NCI-H2081 treated with DMSO at 0.1 percent for 48 hours (cell line): ENCODE results near the gene AMOT.
"Not testable (repeated sequence)": the region's sequence is repeated elsewhere in the genome, so short reads cannot be mapped to it uniquely, and the experiment has no call there.

Source experiments
- DNase-seq: peaks from one replicate; lab custom pipeline; 2025; lab: John Stamatoyannopoulos, UW

The AMOT gene, protein sequence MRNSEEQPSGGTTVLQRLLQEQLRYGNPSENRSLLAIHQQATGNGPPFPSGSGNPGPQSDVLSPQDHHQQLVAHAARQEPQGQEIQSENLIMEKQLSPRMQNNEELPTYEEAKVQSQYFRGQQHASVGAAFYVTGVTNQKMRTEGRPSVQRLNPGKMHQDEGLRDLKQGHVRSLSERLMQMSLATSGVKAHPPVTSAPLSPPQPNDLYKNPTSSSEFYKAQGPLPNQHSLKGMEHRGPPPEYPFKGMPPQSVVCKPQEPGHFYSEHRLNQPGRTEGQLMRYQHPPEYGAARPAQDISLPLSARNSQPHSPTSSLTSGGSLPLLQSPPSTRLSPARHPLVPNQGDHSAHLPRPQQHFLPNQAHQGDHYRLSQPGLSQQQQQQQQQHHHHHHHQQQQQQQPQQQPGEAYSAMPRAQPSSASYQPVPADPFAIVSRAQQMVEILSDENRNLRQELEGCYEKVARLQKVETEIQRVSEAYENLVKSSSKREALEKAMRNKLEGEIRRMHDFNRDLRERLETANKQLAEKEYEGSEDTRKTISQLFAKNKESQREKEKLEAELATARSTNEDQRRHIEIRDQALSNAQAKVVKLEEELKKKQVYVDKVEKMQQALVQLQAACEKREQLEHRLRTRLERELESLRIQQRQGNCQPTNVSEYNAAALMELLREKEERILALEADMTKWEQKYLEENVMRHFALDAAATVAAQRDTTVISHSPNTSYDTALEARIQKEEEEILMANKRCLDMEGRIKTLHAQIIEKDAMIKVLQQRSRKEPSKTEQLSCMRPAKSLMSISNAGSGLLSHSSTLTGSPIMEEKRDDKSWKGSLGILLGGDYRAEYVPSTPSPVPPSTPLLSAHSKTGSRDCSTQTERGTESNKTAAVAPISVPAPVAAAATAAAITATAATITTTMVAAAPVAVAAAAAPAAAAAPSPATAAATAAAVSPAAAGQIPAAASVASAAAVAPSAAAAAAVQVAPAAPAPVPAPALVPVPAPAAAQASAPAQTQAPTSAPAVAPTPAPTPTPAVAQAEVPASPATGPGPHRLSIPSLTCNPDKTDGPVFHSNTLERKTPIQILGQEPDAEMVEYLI

GRCh38 chrX:112840382-112841113 lies at the start of gene AMOT:
Gene AMOT (minus strand): TSS chrX:112840831. CDS start chrX:112823126, 17,705 bp downstream.
- no peak for DNase-seq

DNA sequence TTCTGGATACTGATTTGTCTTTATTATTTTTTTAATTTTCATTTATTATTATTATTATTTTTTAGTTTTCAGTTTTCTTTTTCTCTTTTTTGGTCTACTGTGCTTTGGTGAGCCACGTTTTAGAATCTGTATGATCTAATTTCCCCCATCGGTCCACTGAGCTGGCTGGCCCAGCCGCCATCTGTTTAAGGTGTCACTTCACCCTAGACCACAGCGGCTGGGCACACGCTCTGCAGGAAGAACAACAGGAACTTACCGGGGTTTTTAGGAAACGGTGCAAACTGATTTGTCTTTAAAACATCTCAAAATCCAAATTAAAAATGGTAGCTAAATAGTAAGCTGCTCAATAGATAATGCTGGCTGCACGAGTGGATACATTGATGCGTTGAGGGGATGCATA lies 48.8 kb upstream of the AMOT start:
- no peak for DNase-seq

- DNase-seq = no peak
These were observed 48.3 kb upstream of the AMOT start for GRCh38 chrX:112888916-112889315.

GRCh38 chrX:112877771-112878173 lies 37.1 kb upstream of the AMOT start:
- DNase-seq = no peak

GRCh38 chrX:112874614-112875013 lies 34.0 kb upstream of the AMOT start:
- DNase-seq = no peak

DNA sequence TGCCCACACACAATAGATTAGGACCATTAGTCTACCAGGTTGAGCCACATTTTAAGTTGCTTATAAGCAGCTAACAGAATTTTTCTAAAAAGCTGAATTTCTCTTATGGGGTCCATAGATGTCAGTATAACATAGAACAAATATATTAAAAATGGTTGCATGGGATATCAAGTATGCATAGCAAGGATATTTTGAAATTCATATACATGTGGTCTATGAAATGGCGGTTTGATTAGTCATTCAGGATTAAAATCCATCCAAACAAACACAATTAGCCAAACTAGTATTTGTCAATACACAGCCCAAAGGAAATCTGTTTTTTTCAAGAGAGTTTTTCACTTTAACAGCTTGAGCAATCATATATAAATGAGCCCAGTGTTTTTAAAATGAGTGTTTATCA lies 33.5 kb upstream of the AMOT start:
- no peak for DNase-seq

DNA sequence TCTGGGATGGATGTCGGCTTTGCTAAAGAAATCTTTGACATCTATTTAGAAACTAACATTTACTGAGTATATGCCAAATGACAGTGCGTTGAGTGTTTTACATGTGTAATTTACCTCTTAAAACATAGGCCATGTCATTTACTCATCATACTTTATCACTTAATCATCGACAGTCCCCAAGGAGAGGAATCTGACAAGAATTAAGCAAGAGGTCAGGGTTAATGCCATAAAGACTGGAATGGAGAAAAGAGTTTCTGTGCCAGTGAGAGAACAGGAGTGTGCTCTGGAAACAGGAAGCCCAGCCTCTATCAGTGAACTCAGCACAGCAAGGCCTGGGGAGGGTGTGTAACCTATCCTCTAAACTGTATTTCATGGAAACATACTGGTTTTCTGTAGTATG lies 28.0 kb upstream of the AMOT start:
- no peak for DNase-seq

DNA sequence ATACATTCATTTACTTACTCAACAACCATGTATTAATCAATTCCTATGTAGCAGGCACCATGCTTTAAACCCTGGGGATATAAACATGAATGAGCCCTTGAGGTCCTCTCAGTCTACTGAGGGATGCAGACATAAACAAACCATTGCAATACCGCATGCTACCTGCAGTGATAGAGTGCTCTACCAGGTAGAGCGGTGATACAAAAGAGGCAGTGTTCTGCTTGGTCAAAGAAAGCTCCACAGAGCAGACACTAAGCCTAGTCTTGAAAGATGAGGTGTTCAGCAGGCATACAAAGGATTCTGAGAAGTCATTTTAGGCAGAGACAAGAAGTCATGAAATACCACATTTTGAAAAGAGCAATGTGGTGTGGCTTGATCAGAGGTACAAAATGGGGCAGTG lies 26.9 kb upstream of the AMOT start:
- no peak for DNase-seq

DNA sequence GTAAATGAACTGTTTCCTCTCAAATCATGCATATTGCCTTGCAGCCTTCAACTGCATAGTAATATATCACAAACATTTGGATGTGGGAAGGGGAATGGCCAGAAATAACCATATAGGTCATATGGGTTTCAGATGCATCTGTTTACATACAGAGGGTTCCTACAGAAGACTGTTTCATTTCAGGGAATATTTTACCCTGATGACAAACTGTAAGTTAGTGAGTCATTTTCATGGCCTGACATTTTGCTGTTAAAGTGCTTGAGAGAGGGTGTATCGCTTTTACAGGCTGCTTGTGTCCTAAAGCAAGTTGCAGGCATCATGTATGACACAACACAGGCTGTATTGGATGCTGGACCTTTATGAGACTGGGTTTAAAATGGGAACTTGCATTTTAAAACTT lies 25.5 kb upstream of the AMOT start:
- DNase-seq = no peak

- no peak for DNase-seq
These were observed 24.9 kb upstream of the AMOT start for GRCh38 chrX:112865464-112866025.

GRCh38 chrX:112863850-112864249 lies 23.2 kb upstream of the AMOT start:
- DNase-seq = no peak

DNA sequence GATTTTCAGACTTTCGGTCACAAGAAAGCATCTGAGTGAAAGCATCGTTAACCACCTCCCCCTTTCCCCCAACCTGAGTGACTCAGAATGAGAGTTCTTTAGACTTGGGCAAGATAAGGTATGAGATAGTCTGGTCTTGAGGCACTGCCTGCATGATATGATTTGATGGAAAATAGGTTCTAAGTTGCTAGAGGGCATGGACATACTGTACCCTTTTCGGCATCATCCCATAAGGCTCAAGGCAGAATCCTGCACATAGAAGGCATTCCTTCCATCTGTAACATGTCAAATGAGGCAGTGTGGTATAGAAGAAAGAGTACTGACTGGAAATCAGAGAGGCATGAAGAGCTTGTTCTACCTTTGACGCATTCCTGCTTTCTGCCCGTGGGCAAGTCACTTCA lies 16.8 kb upstream of the AMOT start:
- DNase-seq = no peak

DNA sequence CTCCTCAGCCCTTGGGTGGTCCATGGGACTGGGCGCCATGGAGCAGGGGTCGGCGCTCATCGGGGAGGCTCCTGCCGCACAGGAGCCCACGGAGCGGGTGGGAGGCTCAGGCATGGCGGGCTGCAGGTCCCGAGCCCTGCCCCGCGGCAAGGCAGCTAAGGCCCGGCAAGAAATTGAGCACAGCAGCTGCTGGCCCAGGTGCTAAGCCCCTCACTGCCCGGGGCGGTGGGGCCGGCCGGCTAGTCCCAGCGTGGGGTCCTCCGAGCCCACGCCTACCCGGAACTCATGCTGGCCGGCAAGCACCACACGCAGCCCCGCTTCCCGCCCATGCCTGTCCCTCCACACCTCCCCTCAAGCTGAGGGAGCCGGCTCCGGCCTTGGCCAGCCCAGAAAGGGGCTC lies 14.3 kb upstream of the AMOT start:
- not testable (repeated sequence) for DNase-seq

- no peak for DNase-seq
These were observed 12.2 kb upstream of the AMOT start for GRCh38 chrX:112852851-112853250.

- DNase-seq = no peak
These were observed 11.2 kb upstream of the AMOT start for GRCh38 chrX:112851806-112852205.

DNA sequence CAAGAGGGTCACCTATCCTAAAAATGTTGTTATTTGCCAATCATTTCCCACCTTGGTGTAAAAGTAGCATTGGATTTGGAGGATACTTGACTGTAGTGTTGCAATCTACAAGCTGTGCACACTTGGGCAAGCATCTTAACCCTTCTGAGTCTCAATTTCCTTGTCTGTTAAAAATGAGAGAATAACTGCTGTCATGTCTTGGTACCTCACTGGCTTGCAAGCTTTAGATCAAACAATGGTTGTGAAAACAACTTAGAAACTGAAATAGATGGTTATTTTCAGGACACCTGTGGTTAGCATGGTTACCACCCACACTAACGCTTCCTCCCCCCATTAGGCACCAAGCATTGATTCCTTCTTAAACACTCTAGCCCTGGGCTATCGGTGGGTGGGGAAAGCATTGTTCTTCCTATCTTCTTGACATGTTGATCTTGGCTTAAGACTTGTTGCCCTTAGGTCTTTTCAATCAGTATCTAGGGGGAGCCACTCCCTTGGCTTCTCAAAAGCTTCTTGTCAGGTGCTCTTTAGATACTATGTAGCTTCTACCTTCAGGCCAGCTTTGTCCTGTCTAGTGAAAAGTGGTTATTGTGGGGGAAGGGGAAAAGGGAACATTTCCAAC lies 10.6 kb upstream of the AMOT start:
- no peak for DNase-seq

- DNase-seq = no peak
These were observed 8.4 kb upstream of the AMOT start for GRCh38 chrX:112849016-112849415.

DNA sequence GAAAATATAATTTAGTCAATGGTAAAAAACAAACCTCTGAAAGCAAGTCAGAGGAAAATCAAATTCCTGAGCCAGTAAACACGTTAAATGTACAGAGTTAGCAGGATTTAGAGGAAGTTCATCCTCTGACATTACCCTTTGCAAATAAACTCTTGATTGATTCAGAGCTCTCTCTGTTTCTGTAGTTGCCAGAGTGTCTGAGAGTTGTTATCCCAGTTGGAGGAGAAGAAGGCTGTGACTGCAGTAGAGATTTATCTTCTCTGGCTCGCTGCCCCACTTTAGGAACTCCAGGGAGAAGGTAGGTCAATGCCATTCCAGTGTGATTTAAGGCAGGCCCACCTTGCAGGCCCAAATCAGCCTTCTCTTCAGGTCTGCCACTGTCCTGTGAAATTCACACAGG lies 6.2 kb upstream of the AMOT start:
- no peak for DNase-seq

DNA sequence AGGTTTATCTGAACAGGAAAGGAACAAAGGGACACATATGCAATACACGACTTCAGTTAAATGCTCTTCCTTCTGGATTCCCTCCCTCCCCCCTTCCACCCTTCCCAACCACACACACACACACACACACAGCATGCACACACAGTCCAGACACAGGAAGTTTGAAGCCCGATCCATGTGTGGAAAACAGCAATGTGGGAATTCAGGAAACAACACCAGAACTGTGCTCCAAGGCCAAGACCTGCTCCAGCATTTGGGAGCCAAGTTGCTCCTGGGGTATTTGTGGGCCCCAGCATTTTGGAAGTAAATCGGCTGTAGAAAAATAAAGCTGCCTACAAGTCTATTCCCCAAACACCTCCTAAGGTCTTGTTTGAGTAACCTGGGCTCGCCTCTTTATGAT lies 5.6 kb upstream of the AMOT start:
- DNase-seq = no peak

GRCh38 chrX:112844250-112844649 lies 3.6 kb upstream of the AMOT start:
- DNase-seq = no peak

DNA sequence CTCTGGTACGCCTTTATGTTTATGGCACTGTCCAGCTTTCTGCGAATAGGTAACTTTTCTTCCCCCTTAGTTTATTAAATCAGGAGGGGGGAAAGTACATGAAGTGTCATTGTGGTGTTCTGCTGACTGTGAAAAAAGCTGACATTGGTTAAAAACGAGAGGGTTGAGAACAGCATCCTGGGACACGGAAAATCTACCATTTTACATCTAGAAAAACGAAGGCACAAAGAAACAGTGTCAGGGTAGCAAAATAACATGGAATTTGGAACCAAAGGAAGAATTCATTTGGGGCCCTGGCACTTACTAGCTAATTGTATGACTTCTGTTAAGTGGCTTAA lies 1.2 kb upstream of the AMOT start:
- DNase-seq = no peak
